Keratinocyte (primary cell): ENCODE results near the gene HPSE2.

Experiments used
- EZH2 ChIP-seq: IDR thresholded peaks from one replicate; pipeline ENCODE4 v1.6.1; 2012; ENCODE audit warnings: inconsistent platforms, mild to moderate bottlenecking, low read length, moderate library complexity
- TF ChIP-seq, protein P1 (sequence below), 3 experiments: IDR thresholded peaks in 1 of 3; conservative IDR thresholded peaks in 1 of 3; optimal IDR thresholded peaks in 1 of 3; 2 replicates in 2 of 3; 3 replicates in 1 of 3; pipeline versions ENCODE3 to v1.5.1; 2011; ENCODE audit warnings: low read length in 3 of 3, mild to moderate bottlenecking in 3 of 3, moderate library complexity in 2 of 3, control low read depth in 1 of 3, inconsistent platforms in 1 of 3; ENCODE audit not compliant: insufficient read depth in 2 of 3; ENCODE audit errors: extremely low read depth in 1 of 3

DNA sequence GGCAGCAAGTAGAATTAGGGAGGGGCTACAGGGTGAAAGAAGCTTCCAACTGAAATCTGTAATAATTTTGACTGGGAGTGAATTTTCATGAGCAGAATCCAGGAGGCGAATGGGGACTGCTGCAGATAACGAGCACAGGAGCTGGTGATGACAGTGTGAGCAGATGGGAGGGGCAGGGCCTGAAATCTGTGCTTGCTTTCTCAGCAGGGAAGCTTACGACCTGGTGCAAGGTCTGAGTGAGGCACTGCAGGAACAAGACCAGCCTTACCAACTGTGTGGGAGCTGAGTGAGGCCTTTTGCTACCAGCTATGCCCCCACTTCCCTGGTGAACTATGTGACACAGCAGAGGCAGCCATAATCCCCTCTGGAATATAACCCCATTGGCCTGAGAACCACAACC lies 109.8 kb downstream of the HPSE2 start:
- TF ChIP-seq, protein P1, sequence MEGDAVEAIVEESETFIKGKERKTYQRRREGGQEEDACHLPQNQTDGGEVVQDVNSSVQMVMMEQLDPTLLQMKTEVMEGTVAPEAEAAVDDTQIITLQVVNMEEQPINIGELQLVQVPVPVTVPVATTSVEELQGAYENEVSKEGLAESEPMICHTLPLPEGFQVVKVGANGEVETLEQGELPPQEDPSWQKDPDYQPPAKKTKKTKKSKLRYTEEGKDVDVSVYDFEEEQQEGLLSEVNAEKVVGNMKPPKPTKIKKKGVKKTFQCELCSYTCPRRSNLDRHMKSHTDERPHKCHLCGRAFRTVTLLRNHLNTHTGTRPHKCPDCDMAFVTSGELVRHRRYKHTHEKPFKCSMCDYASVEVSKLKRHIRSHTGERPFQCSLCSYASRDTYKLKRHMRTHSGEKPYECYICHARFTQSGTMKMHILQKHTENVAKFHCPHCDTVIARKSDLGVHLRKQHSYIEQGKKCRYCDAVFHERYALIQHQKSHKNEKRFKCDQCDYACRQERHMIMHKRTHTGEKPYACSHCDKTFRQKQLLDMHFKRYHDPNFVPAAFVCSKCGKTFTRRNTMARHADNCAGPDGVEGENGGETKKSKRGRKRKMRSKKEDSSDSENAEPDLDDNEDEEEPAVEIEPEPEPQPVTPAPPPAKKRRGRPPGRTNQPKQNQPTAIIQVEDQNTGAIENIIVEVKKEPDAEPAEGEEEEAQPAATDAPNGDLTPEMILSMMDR (optimal IDR thresholded peaks at IDR 0.05 in 1 of 3, IDR thresholded peaks at IDR 0.05 in 1 of 3, conservative IDR thresholded peaks at IDR 0.05 in 1 of 3; ENCODE audit: extremely low read depth in 1 of 3, insufficient read depth in 2 of 3, low read length in 3 of 3): no peak
- TF ChIP-seq EZH2: no peak
